CD4-positive, alpha-beta memory T cell (primary cell): ENCODE results near the gene PCSK4. TPM values are rescaled to one million over a fixed set of nuclear protein-coding genes. Genes with fewer than 3 reads are reported as not detected.
"Not testable (repeated sequence)": the region's sequence is repeated elsewhere in the genome, so short reads cannot be mapped to it uniquely, and the experiment has no call there.

Source experiments
- CTCF ChIA-PET: fragments of 350-600 bp; sonication (Branson Sonifier 250); formaldehyde crosslinking; loops from one replicate; lab custom pipeline; 2021; ENCODE audit warnings: inconsistent platforms; ENCODE audit not compliant: partially characterized antibody; lab: Charles Lee
- POLR2A ChIA-PET: fragments of 350-600 bp; sonication (Branson Sonifier 250); formaldehyde crosslinking; loops from one replicate; lab custom pipeline; 2021; ENCODE audit not compliant: partially characterized antibody; lab: Charles Lee
- DNase-seq, 5 donors: peaks; one replicate each; pipeline versions ENCODE4 v3.0.0 to v3.0.0-alpha.2; 2020 to 2022; ENCODE audit warnings: mixed read lengths in 1 of 5
- H3K27ac ChIP-seq: one replicate; pipeline ENCODE4 v1.7.0; 2013; ENCODE audit warnings: low read depth, low read length
- H3K27me3 ChIP-seq: 2 replicates; pipeline ENCODE4 v1.7.0; 2013; ENCODE audit warnings: mild to moderate bottlenecking, low read length, moderate library complexity; ENCODE audit not compliant: insufficient read depth
- H3K36me3 ChIP-seq: 2 replicates; pipeline ENCODE4 v1.7.0; 2013; ENCODE audit warnings: mild to moderate bottlenecking, low read length, moderate library complexity; ENCODE audit not compliant: insufficient read depth
- H3K4me1 ChIP-seq: 2 replicates; pipeline ENCODE4 v1.7.0; 2013; ENCODE audit warnings: mild to moderate bottlenecking, low read length, moderate library complexity; ENCODE audit not compliant: insufficient read depth
- H3K4me3 ChIP-seq, 2 donors: one replicate each; pipeline ENCODE4 v1.7.0; 2013; ENCODE audit warnings: low read length in 2 of 2, mild to moderate bottlenecking in 1 of 2
- H3K9me3 ChIP-seq, 2 donors: one replicate each; pipeline ENCODE4 v1.7.0; 2013; ENCODE audit warnings: low read length in 2 of 2, control low read depth in 1 of 2; ENCODE audit not compliant: control insufficient read depth in 1 of 2
- H3K27ac Mint-ChIP-seq, 7 donors: one replicate each; pipeline ENCODE4 v1.8.0; 2020 to 2021; ENCODE audit warnings: mixed read lengths in 7 of 7, mild to moderate bottlenecking in 6 of 7, inconsistent platforms in 3 of 7, moderate library complexity in 3 of 7
- H3K27me3 Mint-ChIP-seq, 2 donors: one replicate each; pipeline ENCODE4 v1.8.0; 2020 to 2021; ENCODE audit warnings: mixed read lengths in 2 of 2
- H3K36me3 Mint-ChIP-seq, 2 donors: one replicate each; pipeline ENCODE4 v1.8.0; 2020 to 2021; ENCODE audit warnings: mixed read lengths in 2 of 2, inconsistent platforms in 1 of 2, mild to moderate bottlenecking in 1 of 2
- H3K4me1 Mint-ChIP-seq, 4 donors: one replicate each; pipeline ENCODE4 v1.8.0; 2020 to 2021; ENCODE audit warnings: mixed read lengths in 4 of 4, mild to moderate bottlenecking in 1 of 4
- H3K4me3 Mint-ChIP-seq, 8 donors: one replicate each; pipeline ENCODE4 v1.8.0; 2020 to 2021; ENCODE audit warnings: mixed read lengths in 8 of 8, mild to moderate bottlenecking in 7 of 8, moderate library complexity in 6 of 8, inconsistent platforms in 3 of 8
- H3K9me3 Mint-ChIP-seq, 8 donors: one replicate each; pipeline ENCODE4 v1.8.0; 2020 to 2021; ENCODE audit warnings: mixed read lengths in 8 of 8, mild to moderate bottlenecking in 5 of 8, inconsistent platforms in 3 of 8, moderate library complexity in 1 of 8
- intact Hi-C: fragments of 100-400 bp; cut with micrococcal nuclease; formaldehyde crosslinking; loops from one replicate; pipeline ENCODE4 v1.15.1; 2023
- polyA plus RNA-seq, 2 donors: library from polyadenylated mRNA; unstranded; fragments of 300-500 nt; fragmentation: Illumina TruSeq; gene quantifications; one replicate each; pipeline ENCODE4 v1.2.3, GENCODE V29; 2021
- total RNA-seq, 2 experiments: library from RNA; stranded (reverse); gene quantifications; one replicate each; pipeline ENCODE4 v1.2.3, GENCODE V29; 2021

PCSK4 gene
- total and polyA plus RNA-seq, 4 experiments from 2014 or later: 3.1 to 3.7 TPM; not detected in 2

GRCh38 chr19:1531587-1531986 lies 41.4 kb upstream of the PCSK4 start:
- ChIA-PET CTCF (no interaction called here), POLR2A (no interaction called here)
- H3K27me3 ChIP-seq: no peaks in the 10 kb centered on the region
- DNase-seq: no peak
- Mint-ChIP-seq H3K27me3 (peaks cover 10 to 13% of the 10 kb centered on the region in 2 donors), H3K36me3 (no peaks in the 10 kb centered on the region), H3K4me1 (peaks cover 0 to 1% (median 0%) of the 10 kb centered on the region in 4 donors), H3K4me3 (no peak overlapping the region), H3K27ac (no peak overlapping the region), H3K9me3 (peaks cover 0 to 2% (median 0%) of the 10 kb centered on the region in 8 donors)
- no peaks in the 10 kb centered on the region for H3K4me1 ChIP-seq
- no peaks in the 10 kb centered on the region for H3K36me3 ChIP-seq
- H3K4me3 ChIP-seq: no peak overlapping the region
- no peak overlapping the region for H3K27ac ChIP-seq
- H3K9me3 ChIP-seq: no peaks in the 10 kb centered on the region
- intact Hi-C loops: no loop called here

- H3K27ac Mint-ChIP-seq, H3K9me3 Mint-ChIP-seq, H3K4me1 ChIP-seq, CTCF ChIA-PET, H3K9me3 ChIP-seq, H3K27me3 ChIP-seq, H3K4me1 Mint-ChIP-seq, H3K27ac ChIP-seq, H3K36me3 Mint-ChIP-seq, H3K36me3 ChIP-seq, H3K4me3 Mint-ChIP-seq, intact Hi-C loops, H3K4me3 ChIP-seq, POLR2A ChIA-PET, DNase-seq: not testable (repeated sequence)
- peaks cover 16 to 17% of the 10 kb centered on the region in 2 donors for H3K27me3 Mint-ChIP-seq
These were observed 40.7 kb upstream of the PCSK4 start for GRCh38 chr19:1530856-1531255.

GRCh38 chr19:1529430-1529816 lies 39.3 kb upstream of the PCSK4 start:
- intact Hi-C loops: no loop called here

GRCh38 chr19:1528596-1529429 lies 38.7 kb upstream of the PCSK4 start:
- no peak overlapping the region for H3K4me3 ChIP-seq
- POLR2A ChIA-PET: no interaction called here
- CTCF ChIA-PET: no interaction called here
- peaks cover 10% of the 10 kb centered on the region for H3K27me3 ChIP-seq
- intact Hi-C loops: no loop called here
- no peaks in the 10 kb centered on the region for H3K36me3 ChIP-seq
- Mint-ChIP-seq H3K27me3 (peaks cover 22 to 23% of the 10 kb centered on the region in 2 donors), H3K36me3 (no peaks in the 10 kb centered on the region), H3K4me3 (no peak overlapping the region), H3K9me3 (peaks cover 0 to 3% (median 0%) of the 10 kb centered on the region in 8 donors), H3K27ac (no peak overlapping the region), H3K4me1 (peaks cover 0 to 9% (median 7%) of the 10 kb centered on the region in 4 donors)
- no peaks in the 10 kb centered on the region for H3K4me1 ChIP-seq
- no peaks in the 10 kb centered on the region for H3K9me3 ChIP-seq
- no peak overlapping the region for H3K27ac ChIP-seq
- no peak for DNase-seq

More at GRCh38 chr19:1529430-1529816, 39.3 kb upstream of the PCSK4 start:
- no peaks in the 10 kb centered on the region for H3K36me3 Mint-ChIP-seq
- H3K4me1 Mint-ChIP-seq: peaks cover 0 to 7% (median 5%) of the 10 kb centered on the region in 4 donors
- no peak overlapping the region for H3K27ac Mint-ChIP-seq
- ChIA-PET CTCF (no interaction called here), POLR2A (no interaction called here)
- no peaks in the 10 kb centered on the region for H3K36me3 ChIP-seq
- DNase-seq: no peak
- no peak overlapping the region for H3K4me3 Mint-ChIP-seq
- H3K27me3 Mint-ChIP-seq: peaks cover 20 to 22% of the 10 kb centered on the region in 2 donors
- no peaks in the 10 kb centered on the region for H3K9me3 ChIP-seq
- H3K27me3 ChIP-seq: peaks cover 9% of the 10 kb centered on the region
- no peaks in the 10 kb centered on the region for H3K4me1 ChIP-seq
- H3K27ac ChIP-seq: no peak overlapping the region
- peaks cover 0 to 3% (median 0%) of the 10 kb centered on the region in 8 donors for H3K9me3 Mint-ChIP-seq
- no peak overlapping the region for H3K4me3 ChIP-seq

GRCh38 chr19:1527650-1528309 lies 37.6 kb upstream of the PCSK4 start:
- Mint-ChIP-seq H3K36me3 (no peaks in the 10 kb centered on the region), H3K27me3 (peaks cover 23% of the 10 kb centered on the region in 2 donors), H3K4me1 (peaks cover 0 to 9% (median 7%) of the 10 kb centered on the region in 4 donors), H3K9me3 (peaks cover 0 to 3% (median 0%) of the 10 kb centered on the region in 8 donors), H3K27ac (no peak overlapping the region), H3K4me3 (no peak overlapping the region)
- Histone ChIP-seq H3K36me3 (no peaks in the 10 kb centered on the region), H3K9me3 (no peaks in the 10 kb centered on the region), H3K4me1 (no peaks in the 10 kb centered on the region), H3K27ac (no peak overlapping the region), H3K27me3 (peaks cover 10% of the 10 kb centered on the region), H3K4me3 (no peak overlapping the region)
- no peak for DNase-seq
- ChIA-PET POLR2A (no interaction called here), CTCF (no interaction called here)
- intact Hi-C loops: no loop called here

- no peaks in the 10 kb centered on the region for H3K4me1 ChIP-seq
- POLR2A ChIA-PET: no interaction called here
- no peaks in the 10 kb centered on the region for H3K9me3 ChIP-seq
- Mint-ChIP-seq H3K27me3 (peaks cover 23% of the 10 kb centered on the region in 2 donors), H3K4me1 (peaks cover 0 to 9% (median 7%) of the 10 kb centered on the region in 4 donors), H3K9me3 (peaks cover 0 to 3% (median 0%) of the 10 kb centered on the region in 8 donors), H3K36me3 (no peaks in the 10 kb centered on the region), H3K4me3 (no peak overlapping the region), H3K27ac (no peak overlapping the region)
- H3K36me3 ChIP-seq: no peaks in the 10 kb centered on the region
- H3K27me3 ChIP-seq: peaks cover 10% of the 10 kb centered on the region
- H3K4me3 ChIP-seq: no peak overlapping the region
- intact Hi-C loops: no loop called here
- CTCF ChIA-PET: no interaction called here
- DNase-seq: no peak
- no peak overlapping the region for H3K27ac ChIP-seq
These were observed 37.0 kb upstream of the PCSK4 start for GRCh38 chr19:1526979-1527649.
